HG03521 (cell line): Measurements from ENCODE around the gene GOLGA6L26.
"Not testable (repeated sequence)": the region's sequence is repeated elsewhere in the genome, so short reads cannot be mapped to it uniquely, and the experiment has no call there.

Experiments used
- ATAC-seq: cut with Tn5 transposase; IDR thresholded peaks from one replicate; pipeline ENCODE4 v1.9.1; 2021; ENCODE audit warnings: mild to moderate bottlenecking, moderate library complexity; ENCODE audit not compliant: unreplicated experiment

GOLGA6L26 gene, protein sequence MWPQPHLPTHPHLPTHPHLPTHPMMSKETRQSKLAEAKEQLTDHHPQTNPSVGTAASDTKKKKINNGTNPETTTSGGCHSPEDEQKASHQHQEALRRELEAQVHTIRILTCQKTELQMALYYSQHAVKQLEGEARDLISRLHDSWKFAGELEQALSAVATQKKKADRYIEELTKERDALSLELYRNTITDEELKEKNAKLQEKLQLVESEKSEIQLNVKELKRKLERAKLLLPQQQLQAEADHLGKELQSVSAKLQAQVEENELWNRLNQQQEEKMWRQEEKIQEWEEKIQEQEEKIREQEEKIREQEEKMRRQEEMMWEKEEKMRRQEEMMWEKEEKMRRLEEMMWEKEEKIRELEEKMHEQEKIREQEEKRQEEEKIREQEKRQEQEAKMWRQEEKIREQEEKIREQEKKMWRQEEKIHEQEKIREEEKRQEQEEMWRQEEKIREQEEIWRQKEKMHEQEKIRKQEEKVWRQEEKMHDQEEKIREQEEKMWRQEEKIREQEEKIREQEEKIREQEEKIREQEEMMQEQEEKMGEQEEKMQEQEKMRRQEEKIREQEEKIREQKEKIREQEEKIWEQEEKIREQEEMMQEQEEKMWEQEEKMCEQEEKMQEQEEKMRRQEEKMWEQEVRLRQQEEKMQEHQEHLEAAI

DNA sequence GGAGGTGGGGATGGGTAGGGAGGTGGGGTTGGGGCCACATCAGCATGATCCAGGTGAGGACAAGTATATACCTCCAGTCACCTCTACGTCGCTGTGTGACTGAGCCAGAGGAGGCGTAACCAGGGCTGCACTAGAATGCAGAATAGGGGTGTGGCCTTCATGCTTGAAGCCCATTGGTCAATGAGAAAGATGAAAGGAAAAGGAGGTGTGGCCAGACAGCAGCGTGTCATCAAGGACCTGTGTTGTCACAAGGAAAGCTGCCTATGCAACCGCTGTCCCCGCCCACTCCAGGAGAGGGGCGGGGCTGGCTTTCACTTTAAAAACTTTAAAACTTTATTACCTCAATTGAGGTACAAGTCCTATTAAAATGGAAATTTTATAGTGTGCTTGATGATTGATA is at the start of gene GOLGA6L26:
TSS of gene GOLGA6L26 (minus strand) at position 101 of the 400 bp plus-strand sequence. CDS start at position 40, 61 bp downstream.
- ATAC-seq: not testable (repeated sequence)

DNA sequence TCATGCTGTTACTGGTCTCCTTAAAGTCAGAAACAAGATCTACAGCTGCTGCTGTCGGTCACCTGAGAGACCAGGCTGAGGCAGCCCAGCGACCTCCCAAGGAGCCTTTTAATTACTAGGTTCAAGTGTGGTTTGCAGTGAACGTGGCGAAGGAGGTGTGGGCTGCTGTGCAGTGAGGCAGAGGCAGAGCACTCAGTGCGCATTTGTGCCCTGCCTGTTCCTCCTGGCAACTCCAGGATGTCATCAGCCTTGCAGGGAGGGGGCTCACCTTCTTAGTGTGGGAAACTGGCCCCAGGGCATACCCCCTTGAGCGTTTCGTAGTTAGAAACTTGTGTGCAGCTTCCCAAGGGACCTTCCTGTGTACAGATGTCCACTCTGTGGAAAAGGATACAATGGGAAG is 47.2 kb upstream of the GOLGA6L26 start:
- not testable (repeated sequence) for ATAC-seq

DNA sequence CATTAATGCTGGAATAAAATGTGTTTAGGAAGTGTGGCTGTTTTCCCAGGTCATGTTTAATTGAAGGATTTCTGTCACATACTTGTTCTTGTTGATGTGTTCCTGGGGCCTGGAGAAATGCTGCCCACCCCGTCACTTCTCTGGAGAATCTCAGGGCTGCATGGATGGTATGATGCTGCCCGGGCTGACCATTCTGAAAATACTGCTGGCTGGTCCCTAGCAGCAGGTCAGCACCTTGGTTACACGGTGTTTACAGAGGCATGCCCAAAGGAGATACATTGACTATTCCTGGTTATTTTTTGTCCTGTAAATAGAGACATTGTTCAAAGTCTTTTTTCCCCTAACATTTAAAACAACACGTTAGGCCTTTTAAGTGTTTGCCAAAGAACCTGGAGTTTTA is 46.7 kb upstream of the GOLGA6L26 start:
- not testable (repeated sequence) for ATAC-seq

DNA sequence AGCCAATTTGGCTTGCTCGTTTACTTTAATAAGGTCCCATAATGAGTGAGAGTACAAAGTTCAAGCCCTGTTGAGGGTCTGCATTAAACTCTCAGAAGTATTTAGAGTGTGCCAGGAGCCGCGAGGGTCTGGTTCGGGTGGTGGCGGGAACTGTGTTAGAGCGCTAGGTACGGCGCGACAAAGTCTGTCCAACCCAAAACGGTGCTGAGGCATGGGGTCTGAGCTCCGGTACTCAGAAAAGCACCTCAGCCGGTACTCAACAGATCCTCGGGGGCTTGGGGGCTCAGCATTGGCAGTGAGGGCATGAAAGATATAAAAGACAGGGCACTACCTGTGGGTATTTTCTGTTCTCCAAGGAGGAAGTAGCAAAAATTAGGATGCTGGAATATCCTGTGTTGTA is 45.0 kb upstream of the GOLGA6L26 start:
- not testable (repeated sequence) for ATAC-seq

DNA sequence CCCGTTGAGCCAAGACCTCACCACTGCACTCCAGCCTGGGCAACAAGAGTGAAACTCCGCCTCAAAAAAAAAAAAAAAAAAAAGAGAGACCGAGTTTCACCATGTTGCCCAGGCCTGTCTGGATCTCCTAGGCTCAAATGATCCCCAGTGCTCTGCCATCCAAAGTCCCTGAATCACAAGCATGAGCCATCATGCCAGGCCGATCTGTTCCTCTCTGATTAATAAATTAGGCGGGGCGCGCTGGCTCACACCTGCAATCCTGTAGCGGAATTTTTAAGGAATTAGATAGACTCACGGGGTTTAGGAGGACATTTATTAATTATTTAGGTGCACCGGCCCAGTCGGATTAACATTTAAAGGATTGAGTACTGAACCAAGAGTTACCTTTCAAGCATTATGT is 40.2 kb upstream of the GOLGA6L26 start:
- not testable (repeated sequence) for ATAC-seq

DNA sequence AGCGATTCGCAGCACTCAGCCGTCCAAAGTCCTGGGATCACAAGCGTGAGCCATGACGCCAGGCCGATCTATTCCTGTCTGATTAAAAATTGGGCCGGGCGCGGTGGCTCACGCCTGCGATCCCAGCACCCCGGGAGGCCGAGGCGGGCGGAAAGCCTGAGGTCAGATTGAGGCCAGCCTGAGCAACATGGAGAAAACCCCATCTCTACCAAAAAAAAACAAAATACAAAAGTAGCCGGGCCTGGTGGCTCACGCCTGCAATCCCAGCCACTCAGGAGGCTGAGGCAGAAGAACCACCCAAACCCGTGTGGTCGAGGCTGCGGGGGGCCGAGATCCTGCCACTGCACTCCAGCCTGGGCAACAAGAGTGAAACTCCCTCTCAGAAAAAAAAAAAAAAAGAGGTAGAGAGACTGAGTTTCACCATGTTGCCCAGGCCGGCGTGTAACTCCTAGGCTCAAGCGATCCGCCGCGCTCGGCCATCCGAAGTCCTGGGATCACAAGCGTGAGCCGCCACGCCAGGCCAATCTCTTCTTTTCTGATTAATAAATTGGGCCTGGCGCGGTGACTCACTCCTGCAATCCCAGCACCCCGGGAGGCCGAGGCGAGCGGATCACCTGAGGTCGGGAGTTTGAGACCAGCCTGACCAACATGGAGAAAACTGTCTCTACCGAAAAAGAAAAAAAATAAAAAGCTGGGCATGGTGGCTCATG is 39.0 kb upstream of the GOLGA6L26 start:
- not testable (repeated sequence) for ATAC-seq

DNA sequence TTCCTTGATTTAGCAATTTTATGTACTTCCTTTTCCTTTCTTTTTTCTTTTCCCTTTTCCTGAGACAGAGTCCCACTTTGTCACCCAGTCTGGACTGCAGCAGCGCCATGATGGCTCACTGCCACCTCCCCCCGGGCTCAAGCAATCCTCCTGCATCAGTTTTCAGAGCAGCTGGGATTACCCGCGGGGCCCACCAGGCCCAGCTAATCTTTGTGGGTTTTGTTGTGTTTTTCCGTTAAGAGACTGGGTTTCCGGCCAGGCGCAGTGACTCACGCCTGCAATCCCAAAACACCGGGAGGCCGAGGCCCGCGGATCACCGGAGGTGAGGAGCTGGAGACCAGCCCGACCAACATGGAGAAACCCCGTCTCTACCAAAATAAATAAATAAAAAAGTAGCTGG is 38.3 kb upstream of the GOLGA6L26 start:
- no peak for ATAC-seq

DNA sequence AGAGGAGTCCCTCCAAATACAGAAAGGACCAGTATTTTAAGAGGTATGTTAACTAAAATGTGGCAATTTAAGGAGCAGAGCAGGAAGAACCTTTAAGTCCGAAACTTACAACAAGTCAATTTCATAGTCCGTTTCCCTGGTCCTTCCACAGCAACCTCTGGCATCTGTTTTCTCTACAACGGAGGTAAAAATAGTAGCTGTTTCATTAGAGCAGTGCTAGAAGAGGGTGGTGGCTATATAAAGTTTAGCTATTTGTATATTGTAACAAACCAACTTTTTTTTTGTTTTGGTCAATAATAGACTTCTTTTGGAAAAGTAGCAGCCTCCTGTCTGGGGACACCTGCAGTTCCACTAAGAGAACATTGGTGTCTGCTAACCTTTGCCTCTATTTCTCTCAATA is 37.9 kb upstream of the GOLGA6L26 start:
- not testable (repeated sequence) for ATAC-seq

DNA sequence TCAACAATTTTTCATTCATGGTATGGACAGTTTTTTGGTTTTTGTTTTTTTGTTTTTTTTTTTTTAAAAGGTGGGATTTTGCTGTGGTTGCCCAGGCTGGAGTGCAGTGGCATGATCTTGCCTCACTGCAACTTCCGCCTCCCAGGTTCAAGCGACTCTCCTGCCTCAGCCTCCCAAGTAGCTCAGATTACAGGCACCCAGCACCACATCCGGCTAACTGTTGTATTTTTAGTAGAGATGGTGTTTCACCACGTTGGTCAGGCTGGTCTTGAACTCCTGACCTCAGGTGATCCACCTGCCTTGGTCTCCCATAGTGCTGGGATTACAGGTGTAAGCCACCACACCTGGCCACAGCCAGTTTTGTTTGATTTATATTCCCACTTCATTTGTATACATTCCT is 37.1 kb upstream of the GOLGA6L26 start:
- not testable (repeated sequence) for ATAC-seq

DNA sequence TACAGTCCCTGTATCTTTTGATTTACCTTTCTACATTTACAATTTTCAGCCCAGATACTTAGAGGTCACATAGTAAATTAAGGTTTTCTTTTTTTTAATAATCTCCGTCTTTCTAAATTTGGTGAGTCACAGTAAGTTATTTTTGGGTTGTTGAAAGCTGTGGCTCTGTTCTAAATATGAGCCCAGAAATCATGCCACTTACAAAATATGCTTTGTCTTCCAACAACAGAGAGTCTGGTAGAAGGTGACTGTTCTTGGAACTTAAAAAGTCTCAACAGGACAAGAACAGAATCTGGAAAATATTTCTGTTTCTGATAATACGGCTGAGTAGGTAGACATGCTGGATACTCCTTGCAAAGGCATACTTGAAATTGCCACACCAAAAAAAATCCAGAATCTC is 36.6 kb upstream of the GOLGA6L26 start:
- ATAC-seq: no peak

DNA sequence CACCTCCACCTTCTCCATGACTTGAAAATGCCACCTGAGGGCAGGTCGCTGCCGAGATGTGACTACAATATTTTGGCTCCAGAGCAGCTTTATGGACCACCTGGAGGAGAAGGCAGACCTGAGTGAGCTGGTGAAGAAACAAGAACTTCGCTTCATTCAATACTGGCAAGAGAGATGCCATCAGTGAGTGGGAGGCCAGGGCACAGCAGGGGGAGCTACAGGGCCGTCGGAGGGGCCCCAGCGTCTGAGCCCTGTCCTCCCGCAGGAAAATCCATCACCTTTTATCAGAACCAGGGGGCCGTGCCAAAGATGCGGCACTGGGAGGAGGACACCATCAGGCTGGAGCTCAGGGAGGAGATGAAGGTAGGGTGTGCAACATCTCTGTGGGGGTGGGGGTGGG is 30.3 kb upstream of the GOLGA6L26 start:
- ATAC-seq: not testable (repeated sequence)

DNA sequence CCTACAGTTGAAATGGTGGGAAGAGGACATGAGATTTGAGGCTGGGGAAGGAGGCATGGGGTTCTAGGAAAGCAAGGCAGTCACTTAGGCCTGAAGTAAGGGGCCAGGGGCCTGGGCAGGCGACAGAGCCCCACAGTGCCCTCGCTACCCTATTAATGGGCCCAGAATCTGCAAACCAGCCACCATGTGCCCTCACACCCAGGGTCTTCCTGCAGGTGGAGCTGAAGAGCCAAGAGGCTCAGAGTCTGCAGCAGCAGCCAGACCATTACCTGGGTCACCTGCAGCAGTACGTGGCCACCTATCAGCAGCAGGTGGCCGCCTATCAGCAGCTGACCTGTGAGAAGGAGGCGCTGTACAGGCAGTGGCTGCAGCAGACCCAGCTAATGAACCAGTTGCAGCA is 28.6 kb upstream of the GOLGA6L26 start:
- not testable (repeated sequence) for ATAC-seq

DNA sequence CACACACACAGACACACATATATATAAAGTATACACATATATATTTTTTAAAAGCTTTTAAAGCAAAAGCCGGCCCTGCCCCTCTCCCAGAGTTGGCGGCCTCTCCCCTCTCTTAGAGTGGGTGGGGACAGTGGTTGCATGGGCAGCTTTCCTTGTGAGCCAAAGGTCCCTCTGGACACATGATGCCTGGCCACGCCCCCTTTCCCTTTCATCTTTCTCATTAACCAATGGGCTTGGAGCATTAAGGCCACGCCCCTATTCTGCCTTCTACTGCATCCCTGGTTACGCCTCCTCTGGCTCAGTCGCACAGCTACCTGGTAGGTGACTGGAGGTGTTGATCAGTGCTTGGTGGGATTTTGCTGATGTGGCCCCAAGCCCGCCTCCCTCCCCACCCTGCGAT is 20.5 kb upstream of the GOLGA6L26 start, which contains the start of gene GOLGA8S:
TSS of gene GOLGA8S (plus strand) at position 301 of the 400 bp plus-strand sequence. CDS start at position 363, 62 bp downstream.
- not testable (repeated sequence) for ATAC-seq

DNA sequence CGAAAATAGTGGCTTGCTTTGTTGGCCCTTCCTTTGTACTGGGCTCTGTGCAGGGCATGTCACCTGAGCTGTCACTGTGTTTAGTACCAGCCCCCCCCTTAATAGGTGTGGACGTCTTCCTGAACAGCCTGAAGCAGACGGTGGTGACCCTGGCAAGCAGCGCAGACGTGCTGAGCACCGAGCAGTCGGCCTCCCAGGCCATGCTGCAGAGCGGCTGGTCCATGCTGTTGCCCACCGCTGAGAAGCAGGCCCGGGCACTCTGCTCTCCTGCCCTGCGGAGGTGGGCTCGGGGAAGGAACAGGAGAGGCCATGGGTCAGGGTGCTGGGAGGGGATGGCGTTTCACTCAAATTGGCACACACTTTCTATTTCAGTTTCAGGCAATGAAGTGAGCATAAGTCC is 22.8 kb downstream of the GOLGA6L26 start:
- not testable (repeated sequence) for ATAC-seq

DNA sequence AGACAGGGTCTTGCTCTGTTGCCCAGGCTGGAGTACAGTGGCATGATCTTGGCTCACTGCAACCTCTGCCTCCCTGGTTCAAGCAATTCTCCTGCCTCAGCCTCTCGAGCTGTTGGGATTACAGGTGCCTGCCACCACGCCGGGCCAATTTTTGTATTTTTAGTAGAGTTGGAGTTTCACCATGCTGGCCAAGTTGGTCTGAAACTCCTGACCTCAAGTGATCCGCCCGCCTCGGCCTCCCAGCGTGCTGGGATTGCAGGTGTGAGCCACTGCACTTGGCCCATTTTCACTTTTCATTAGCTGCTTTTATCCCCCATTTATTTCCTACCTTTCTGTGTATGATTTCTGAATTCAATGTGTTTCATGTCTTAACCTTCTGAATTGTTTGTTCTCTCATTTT is 28.1 kb downstream of the GOLGA6L26 start:
- ATAC-seq: not testable (repeated sequence)

DNA sequence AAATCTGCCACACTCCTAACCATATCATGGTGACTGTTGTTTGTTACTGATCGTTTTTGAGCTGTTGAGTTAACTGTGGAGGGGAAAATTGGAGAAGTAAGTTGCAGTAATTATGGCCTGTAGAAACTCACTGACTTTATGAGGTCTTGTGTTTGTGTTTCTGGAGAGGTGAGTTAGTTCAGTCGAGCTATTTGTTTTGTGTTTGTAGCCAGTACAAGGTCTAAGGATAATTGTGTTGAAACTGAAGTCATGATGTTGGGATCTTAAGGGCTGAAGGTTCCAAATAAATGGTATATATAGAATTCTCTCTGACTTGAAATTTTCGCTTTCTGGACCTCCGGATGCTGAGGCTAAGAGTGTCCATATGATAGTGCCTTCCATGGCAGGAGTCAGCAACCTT is 29.2 kb downstream of the GOLGA6L26 start:
- ATAC-seq: not testable (repeated sequence)

DNA sequence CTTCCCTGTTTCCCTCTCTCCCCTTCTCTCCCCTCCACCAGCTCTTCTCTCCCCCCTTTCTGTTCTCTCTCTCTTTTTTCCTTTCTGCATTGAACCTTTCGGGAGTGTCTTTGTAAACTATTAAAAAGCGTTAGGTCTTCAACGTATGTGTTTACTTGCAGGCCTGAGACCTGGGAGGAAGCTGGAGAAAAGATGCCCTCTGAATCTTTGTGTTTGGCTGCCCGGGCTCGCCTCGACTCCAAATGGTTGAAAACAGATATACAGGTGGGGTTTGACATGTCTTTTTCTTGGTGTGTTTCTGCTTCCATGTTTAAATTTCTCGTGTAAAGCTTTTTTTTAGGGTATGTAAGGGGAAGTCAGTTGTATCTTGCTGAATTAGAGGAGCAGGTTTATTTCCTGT is 29.7 kb downstream of the GOLGA6L26 start:
- not testable (repeated sequence) for ATAC-seq

DNA sequence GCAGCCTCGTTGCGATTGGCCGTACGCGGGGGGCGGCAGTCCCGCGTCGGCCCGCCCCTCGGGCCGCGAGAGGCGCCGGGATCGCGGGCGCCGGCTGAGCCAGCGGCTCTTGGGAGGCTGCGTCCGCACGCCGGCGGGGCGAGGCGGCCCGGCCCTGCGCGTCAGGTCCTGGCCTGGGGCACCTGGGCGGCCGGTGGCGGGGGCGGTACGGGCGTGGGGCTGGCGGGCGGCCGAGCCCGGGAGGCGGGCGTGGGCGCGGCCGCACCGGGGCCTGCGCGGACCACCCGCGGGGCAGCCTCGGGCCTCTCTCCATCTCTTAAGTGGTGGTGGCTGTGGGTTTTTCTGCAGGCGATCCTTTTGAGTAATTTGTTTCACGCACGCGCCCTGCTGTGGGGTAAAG is 30.3 kb downstream of the GOLGA6L26 start:
- peak; percentile 53 for ATAC-seq

DNA sequence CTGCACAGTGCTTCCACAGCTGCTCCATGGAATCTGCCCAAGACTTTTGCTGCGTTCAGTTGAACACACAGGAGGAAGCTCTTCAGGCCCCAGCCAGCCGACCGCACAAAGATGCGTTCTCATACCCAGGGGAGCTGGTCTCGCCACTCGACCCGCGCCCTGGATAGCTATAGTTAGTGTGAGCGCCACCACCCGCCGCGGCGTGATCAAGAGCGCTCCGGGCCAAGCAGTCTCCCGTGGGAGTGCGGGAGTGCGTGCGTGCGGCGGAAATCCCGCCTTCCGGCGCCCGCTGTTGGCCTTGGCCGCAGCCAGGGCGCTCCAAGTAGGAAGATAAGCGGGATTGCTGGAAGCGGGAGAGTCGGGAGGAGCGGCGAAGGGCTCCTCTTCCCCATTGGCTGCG is 30.8 kb downstream of the GOLGA6L26 start:
- ATAC-seq: not testable (repeated sequence)
